H1 (cell line): ENCODE results near the gene OR2F2. TPM values are rescaled to one million over a fixed set of nuclear protein-coding genes. Genes with fewer than 3 reads are reported as not detected.

Experiments used
- NRF1 ChIP-seq: IDR thresholded peaks from 2 replicates; pipeline ENCODE4 v1.6.1; 2011; ENCODE audit warnings: mild to moderate bottlenecking, low read depth, low read length, improper control_type of control experiment
- polyA plus RNA-seq, 7 experiments: library from polyadenylated mRNA; depleted of rRNA in 3 of 7; stranded (reverse) in 5 of 7; unstranded in 2 of 7; fragments of >200 nt in 5 of 7; fragments of 200-250 nt in 2 of 7; gene quantifications; 1 replicate in 5 of 7; 2 replicates in 1 of 7; 4 replicates in 1 of 7; pipeline versions ENCODE4 v1.2.1 to v1.2.3, GENCODE V29; 2011 to 2013; ENCODE audit warnings: missing spikeins in 2 of 7, mixed read lengths in 2 of 7
- total RNA-seq: library from RNA; stranded (reverse); fragmentation: NEBNext Ultra II Directional; extraction: Animal tissue kit (Norgen Biotek cat#: 25700); gene quantifications from 2 replicates; pipeline ENCODE4 v1.2.1, GENCODE V29; 2021
- TF ChIP-seq, protein P1 (sequence below): fragments of 300-600 bp; sonication (generic); IDR thresholded peaks from 2 replicates; pipeline ENCODE4 v1.7.1; 2012; ENCODE audit warnings: low read length, moderate library complexity, mild to moderate bottlenecking, inconsistent platforms; ENCODE audit not compliant: insufficient replicate concordance
- TF ChIP-seq, protein P2 (sequence below): IDR thresholded peaks from 2 replicates; pipeline ENCODE4 v1.6.1; 2011; ENCODE audit warnings: low read length, improper control_type of control experiment

OR2F2 gene
- total and polyA plus RNA-seq, 2 of the 8 experiments (the other 6 are each of a cell fraction or from before 2014, with no cell fraction given) = not detected

DNA sequence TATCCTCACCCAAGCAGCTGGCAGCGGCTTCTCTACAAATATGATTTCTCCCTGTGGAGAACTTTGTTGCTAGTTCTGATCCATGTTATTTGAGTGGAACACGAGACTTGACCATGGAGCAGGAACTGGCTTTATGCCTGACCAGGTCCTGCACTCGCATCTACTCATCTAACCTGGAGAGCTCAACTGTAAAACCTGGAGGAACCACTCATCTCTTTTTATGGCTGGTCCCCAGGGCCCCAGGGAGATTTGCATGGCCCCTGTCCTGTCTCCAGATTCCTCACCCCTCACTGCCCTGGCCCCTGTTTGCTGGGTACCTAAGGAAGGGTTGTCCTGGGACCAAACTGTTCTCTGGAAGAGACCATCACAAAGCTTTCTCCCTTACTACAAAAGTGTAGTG, 49.1 kb upstream of the OR2F2 start (continued):
- TF ChIP-seq, protein P1, sequence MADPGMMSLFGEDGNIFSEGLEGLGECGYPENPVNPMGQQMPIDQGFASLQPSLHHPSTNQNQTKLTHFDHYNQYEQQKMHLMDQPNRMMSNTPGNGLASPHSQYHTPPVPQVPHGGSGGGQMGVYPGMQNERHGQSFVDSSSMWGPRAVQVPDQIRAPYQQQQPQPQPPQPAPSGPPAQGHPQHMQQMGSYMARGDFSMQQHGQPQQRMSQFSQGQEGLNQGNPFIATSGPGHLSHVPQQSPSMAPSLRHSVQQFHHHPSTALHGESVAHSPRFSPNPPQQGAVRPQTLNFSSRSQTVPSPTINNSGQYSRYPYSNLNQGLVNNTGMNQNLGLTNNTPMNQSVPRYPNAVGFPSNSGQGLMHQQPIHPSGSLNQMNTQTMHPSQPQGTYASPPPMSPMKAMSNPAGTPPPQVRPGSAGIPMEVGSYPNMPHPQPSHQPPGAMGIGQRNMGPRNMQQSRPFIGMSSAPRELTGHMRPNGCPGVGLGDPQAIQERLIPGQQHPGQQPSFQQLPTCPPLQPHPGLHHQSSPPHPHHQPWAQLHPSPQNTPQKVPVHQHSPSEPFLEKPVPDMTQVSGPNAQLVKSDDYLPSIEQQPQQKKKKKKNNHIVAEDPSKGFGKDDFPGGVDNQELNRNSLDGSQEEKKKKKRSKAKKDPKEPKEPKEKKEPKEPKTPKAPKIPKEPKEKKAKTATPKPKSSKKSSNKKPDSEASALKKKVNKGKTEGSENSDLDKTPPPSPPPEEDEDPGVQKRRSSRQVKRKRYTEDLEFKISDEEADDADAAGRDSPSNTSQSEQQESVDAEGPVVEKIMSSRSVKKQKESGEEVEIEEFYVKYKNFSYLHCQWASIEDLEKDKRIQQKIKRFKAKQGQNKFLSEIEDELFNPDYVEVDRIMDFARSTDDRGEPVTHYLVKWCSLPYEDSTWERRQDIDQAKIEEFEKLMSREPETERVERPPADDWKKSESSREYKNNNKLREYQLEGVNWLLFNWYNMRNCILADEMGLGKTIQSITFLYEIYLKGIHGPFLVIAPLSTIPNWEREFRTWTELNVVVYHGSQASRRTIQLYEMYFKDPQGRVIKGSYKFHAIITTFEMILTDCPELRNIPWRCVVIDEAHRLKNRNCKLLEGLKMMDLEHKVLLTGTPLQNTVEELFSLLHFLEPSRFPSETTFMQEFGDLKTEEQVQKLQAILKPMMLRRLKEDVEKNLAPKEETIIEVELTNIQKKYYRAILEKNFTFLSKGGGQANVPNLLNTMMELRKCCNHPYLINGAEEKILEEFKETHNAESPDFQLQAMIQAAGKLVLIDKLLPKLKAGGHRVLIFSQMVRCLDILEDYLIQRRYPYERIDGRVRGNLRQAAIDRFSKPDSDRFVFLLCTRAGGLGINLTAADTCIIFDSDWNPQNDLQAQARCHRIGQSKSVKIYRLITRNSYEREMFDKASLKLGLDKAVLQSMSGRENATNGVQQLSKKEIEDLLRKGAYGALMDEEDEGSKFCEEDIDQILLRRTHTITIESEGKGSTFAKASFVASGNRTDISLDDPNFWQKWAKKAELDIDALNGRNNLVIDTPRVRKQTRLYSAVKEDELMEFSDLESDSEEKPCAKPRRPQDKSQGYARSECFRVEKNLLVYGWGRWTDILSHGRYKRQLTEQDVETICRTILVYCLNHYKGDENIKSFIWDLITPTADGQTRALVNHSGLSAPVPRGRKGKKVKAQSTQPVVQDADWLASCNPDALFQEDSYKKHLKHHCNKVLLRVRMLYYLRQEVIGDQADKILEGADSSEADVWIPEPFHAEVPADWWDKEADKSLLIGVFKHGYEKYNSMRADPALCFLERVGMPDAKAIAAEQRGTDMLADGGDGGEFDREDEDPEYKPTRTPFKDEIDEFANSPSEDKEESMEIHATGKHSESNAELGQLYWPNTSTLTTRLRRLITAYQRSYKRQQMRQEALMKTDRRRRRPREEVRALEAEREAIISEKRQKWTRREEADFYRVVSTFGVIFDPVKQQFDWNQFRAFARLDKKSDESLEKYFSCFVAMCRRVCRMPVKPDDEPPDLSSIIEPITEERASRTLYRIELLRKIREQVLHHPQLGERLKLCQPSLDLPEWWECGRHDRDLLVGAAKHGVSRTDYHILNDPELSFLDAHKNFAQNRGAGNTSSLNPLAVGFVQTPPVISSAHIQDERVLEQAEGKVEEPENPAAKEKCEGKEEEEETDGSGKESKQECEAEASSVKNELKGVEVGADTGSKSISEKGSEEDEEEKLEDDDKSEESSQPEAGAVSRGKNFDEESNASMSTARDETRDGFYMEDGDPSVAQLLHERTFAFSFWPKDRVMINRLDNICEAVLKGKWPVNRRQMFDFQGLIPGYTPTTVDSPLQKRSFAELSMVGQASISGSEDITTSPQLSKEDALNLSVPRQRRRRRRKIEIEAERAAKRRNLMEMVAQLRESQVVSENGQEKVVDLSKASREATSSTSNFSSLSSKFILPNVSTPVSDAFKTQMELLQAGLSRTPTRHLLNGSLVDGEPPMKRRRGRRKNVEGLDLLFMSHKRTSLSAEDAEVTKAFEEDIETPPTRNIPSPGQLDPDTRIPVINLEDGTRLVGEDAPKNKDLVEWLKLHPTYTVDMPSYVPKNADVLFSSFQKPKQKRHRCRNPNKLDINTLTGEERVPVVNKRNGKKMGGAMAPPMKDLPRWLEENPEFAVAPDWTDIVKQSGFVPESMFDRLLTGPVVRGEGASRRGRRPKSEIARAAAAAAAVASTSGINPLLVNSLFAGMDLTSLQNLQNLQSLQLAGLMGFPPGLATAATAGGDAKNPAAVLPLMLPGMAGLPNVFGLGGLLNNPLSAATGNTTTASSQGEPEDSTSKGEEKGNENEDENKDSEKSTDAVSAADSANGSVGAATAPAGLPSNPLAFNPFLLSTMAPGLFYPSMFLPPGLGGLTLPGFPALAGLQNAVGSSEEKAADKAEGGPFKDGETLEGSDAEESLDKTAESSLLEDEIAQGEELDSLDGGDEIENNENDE = no peak
- no peak for TF ChIP-seq NRF1
- TF ChIP-seq, protein P2, sequence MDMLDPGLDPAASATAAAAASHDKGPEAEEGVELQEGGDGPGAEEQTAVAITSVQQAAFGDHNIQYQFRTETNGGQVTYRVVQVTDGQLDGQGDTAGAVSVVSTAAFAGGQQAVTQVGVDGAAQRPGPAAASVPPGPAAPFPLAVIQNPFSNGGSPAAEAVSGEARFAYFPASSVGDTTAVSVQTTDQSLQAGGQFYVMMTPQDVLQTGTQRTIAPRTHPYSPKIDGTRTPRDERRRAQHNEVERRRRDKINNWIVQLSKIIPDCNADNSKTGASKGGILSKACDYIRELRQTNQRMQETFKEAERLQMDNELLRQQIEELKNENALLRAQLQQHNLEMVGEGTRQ = no peak
